Activated T-helper 9 cell treated with anti-CD3 and anti-CD28 coated beads, Interleukin-2, amount 50 U/mL, for 16 hours (primary cell): ENCODE data around the gene B9D1.
A peak's percentile ranks its signal among the peaks of the same experiment; 100 is the strongest.
"Not testable (repeated sequence)": the region's sequence is repeated elsewhere in the genome, so short reads cannot be mapped to it uniquely, and the experiment has no call there.

ENCODE experiments used
- DNase-seq: peaks from one replicate; pipeline ENCODE4 v3.0.0-alpha.2; 2020; ENCODE audit warnings: low read depth

B9D1 gene

GRCh38 chr17:19357761-19358160 lies 4.8 kb downstream of the B9D1 start:
- DNase-seq: no peak

- no peak for DNase-seq
Measured at GRCh38 chr17:19357351-19357750, 5.2 kb downstream of the B9D1 start.

- DNase-seq: no peak
Measured at GRCh38 chr17:19354748-19355147, 7.8 kb downstream of the B9D1 start.

GRCh38 chr17:19353401-19353800 lies 9.1 kb downstream of the B9D1 start:
- not testable (repeated sequence) for DNase-seq

GRCh38 chr17:19348806-19349205 lies 13.7 kb downstream of the B9D1 start:
- DNase-seq: no peak

- no peak for DNase-seq
Measured at GRCh38 chr17:19348081-19348650, 14.4 kb downstream of the B9D1 start.

GRCh38 chr17:19347323-19348080 lies 15.0 kb downstream of the B9D1 start:
- DNase-seq: no peak

GRCh38 chr17:19346351-19347255 lies 15.9 kb downstream of the B9D1 start:
- DNase-seq: no peak

GRCh38 chr17:19345486-19346350 lies 16.8 kb downstream of the B9D1 start:
- no peak for DNase-seq

GRCh38 chr17:19345067-19345460 lies 17.5 kb downstream of the B9D1 start:
- no peak for DNase-seq

GRCh38 chr17:19344311-19345066 lies 18.0 kb downstream of the B9D1 start:
- DNase-seq: no peak

GRCh38 chr17:19343671-19344151 lies 18.8 kb downstream of the B9D1 start:
- no peak for DNase-seq

- DNase-seq: no peak
Measured at GRCh38 chr17:19343256-19343630, 19.3 kb downstream of the B9D1 start.

- DNase-seq: no peak
Measured at GRCh38 chr17:19342611-19343255, 19.8 kb downstream of the B9D1 start.

GRCh38 chr17:19341641-19342610 lies 20.6 kb downstream of the B9D1 start:
- DNase-seq: no peak

- no peak for DNase-seq
Measured at GRCh38 chr17:19341211-19341631, 21.3 kb downstream of the B9D1 start.

- no peak for DNase-seq
Measured at GRCh38 chr17:19339341-19339815, 23.1 kb downstream of the B9D1 start.

GRCh38 chr17:19338031-19338990 lies 24.2 kb downstream of the B9D1 start:
- peak; percentile 46 for DNase-seq
